Uterus (tissue), 2 donors: ENCODE data around the gene CSDE1.

Experiments used
- POLR2A ChIP-seq, 2 donors: fragments of 450-650 bp; IDR thresholded peaks; one replicate each; pipeline ENCODE4 v1.6.1; 2016; ENCODE audit warnings: antibody characterized with exemption in 2 of 2, mild to moderate bottlenecking in 1 of 2, moderate library complexity in 1 of 2
- TF ChIP-seq, protein P1 (sequence below), 4 experiments: fragments of 200-600 bp in 2 of 4; fragments of 450-650 bp in 2 of 4; sonication (generic) in 2 of 4; IDR thresholded peaks; one replicate each; pipeline ENCODE4 v1.5.1; 2016 to 2019; ENCODE audit warnings: antibody characterized with exemption in 4 of 4, mild to moderate bottlenecking in 2 of 4, moderate library complexity in 1 of 4

DNA sequence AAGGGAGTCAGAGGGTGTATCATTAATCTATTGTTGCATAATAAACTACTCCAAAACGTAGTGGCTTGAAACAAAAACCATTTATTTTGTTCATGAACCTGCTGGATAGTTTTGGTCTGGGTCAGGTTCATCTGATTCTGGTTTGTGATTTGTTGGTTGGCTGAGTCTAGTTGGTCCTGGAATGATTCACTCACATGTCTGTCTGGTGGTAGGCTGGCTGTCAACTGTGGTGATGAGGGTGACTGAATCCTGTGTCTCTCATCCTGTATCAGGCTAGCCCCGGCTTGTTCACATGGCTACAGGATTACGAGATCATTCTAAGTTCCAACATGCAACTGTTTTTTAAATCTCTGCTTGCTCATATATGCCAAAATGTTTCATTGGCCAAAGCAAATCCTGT lies 45.2 kb upstream of the CSDE1 start:
- TF ChIP-seq, protein P1, sequence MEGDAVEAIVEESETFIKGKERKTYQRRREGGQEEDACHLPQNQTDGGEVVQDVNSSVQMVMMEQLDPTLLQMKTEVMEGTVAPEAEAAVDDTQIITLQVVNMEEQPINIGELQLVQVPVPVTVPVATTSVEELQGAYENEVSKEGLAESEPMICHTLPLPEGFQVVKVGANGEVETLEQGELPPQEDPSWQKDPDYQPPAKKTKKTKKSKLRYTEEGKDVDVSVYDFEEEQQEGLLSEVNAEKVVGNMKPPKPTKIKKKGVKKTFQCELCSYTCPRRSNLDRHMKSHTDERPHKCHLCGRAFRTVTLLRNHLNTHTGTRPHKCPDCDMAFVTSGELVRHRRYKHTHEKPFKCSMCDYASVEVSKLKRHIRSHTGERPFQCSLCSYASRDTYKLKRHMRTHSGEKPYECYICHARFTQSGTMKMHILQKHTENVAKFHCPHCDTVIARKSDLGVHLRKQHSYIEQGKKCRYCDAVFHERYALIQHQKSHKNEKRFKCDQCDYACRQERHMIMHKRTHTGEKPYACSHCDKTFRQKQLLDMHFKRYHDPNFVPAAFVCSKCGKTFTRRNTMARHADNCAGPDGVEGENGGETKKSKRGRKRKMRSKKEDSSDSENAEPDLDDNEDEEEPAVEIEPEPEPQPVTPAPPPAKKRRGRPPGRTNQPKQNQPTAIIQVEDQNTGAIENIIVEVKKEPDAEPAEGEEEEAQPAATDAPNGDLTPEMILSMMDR (IDR thresholded peaks at IDR 0.05) = no peak
- no peak for TF ChIP-seq POLR2A (IDR thresholded peaks at IDR 0.05)
